HG03095 (cell line): ENCODE results near the gene CCL17.
A peak's percentile ranks its signal among the peaks of the same experiment; 100 is the strongest.
"Not testable (repeated sequence)": the region's sequence is repeated elsewhere in the genome, so short reads cannot be mapped to it uniquely, and the experiment has no call there.

ENCODE experiments used
- ATAC-seq: cut with Tn5 transposase; IDR thresholded peaks from one replicate; pipeline ENCODE4 v1.9.1; 2021; ENCODE audit warnings: moderate library complexity; ENCODE audit not compliant: unreplicated experiment

CCL17 gene

DNA sequence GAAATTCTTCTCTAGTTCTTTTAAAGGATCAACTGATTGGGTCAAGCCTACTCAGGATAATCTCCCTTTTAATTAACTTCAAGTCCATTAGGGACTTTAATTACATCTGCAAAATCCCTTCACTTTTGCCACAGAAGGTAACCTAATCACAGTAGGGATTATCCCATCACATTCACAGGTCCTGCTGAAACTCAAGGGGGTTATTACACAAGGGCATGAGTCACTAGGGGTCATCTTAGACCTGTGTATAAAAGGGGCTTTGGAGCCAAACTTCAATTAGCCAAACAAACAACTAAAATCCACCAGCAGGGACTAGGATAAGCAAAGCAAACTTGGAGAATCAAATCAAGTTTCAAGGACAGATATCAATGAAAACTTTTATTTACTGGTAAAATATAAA lies 23.3 kb downstream of the CCL17 start:
- ATAC-seq, result no peak

DNA sequence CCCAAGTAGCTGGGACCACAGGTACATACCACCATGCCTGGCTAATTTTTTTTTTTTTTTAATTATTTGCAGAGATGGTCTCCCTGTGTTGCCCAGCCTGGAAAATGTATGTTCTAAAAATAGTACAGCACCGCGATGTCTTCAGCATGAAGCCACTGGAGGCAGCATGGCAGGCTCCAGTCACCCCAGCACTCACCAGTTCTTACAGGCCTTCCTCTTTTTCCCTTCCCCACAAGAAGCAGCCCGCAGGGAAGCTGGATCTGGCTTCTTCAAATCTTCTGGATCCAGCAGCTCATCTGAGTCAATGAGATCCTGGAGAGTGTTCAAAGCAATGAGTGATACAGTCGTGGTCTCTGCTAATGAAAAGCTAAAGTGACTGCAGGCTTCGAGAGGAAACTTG lies 26.4 kb downstream of the CCL17 start:
- ATAC-seq, result no peak

DNA sequence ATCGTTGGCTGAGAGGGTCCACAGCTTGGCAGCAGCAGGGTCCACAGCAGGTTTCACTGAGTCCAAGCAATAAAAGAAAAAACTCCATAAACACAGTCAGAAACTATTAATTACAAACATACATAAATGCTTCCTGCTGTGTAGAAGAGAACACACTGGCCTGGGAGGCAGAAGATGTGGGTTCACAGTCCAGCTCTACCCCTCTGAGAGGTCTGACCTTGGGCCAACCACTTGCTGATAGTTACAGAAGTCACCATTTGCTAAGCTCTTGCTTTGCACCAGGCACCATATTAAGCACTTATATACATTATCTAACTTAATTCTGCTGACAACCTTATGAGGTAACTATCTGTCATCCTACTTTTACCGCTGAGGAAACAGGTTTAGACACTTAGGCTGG lies 27.9 kb downstream of the CCL17 start:
- no peak for ATAC-seq

DNA sequence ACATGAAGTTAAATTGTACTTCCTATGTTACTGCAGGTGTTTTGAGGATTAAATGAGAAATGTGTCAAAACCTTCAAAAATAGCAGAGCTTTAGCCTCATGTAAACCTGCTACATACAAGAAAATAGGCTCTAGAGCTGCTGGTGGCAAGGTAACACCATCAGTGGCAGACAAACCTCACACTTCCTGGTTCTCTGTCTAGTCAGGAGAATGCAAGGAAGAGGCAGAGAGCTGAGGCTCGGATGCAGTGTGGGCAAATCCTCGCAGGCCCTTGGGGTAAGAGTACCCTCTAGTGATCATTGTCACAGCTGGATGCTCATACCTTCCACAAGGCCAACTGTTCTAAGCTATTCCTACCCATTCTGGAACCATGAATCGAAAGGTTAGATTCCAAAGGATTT lies 28.4 kb downstream of the CCL17 start:
- ATAC-seq, result no peak

DNA sequence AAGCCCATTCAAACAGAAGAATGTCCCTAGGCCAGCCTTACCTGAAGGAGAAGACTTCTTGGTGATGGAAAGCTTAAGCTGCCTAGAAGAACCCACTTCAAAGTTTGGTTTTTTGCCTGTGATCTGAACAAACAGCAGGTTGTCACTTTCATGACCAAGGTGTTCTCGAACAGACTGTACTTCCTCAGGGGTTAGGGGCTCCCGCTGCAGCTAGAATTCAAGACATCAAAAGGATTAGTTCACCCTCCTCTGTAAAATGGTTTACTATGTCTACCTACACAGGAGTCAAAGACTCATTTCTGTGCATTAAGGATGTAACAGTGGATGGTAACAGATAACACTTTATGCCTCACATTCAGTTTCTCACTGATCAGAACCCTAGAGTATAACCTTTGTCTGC lies 29.4 kb downstream of the CCL17 start:
- no peak for ATAC-seq

DNA sequence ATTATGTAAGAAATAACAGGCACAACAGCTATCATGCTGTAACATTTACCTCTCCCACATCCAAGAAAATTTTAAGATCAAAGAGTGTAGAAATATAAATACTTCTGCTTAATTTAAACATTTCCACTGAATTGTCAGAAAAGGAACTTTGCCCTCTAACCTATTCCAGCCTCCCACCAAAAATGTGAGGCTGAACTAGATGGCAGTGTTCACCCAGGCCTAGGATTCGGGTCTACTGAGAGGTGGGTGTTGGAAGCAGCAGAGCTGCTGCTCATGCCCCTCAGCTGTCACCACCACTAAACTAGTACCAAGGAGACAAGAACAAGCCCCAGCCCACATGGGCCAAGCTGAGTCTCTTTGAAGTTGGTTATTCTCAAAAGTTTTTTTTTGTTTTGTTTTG lies 31.3 kb downstream of the CCL17 start:
- ATAC-seq, result no peak

DNA sequence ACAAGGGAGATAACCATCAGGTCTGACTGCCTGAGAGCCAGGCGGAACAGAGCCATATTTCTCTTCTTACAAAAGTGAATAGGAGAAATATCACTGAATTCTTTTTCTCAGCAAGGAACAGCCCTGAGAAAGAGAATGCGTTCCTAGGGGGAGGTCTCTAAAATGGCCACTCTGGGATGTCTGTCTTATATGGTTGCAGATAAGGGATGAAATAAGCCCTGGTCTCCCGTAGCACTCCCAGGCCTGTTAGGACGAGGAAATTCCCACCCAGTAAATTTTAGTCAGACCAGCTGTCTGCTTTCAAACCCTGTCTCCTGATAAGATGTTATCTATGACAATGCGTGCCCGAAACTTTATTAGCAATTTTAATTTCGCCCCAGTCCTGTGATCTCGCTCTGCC lies 35.4 kb downstream of the CCL17 start:
- not testable (repeated sequence) for ATAC-seq

DNA sequence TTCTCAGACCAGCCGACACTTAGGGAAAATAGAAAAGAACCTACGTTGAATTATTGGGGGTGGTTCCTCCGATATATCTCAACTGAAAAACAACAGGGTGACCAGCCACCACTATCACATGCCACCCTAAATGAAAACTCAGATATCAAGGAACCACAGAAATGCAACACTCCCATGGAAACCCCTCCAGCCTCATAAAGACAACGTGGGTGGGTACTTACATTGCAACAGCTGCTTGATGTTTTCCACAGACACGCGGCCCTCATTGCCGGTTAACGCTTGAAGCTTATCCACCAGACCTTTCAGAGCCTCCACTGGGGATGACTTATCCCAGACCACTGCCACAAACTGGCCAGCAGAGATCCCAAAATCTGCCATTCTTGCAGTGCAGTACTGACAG lies 36.0 kb downstream of the CCL17 start:
- not testable (repeated sequence) for ATAC-seq

DNA sequence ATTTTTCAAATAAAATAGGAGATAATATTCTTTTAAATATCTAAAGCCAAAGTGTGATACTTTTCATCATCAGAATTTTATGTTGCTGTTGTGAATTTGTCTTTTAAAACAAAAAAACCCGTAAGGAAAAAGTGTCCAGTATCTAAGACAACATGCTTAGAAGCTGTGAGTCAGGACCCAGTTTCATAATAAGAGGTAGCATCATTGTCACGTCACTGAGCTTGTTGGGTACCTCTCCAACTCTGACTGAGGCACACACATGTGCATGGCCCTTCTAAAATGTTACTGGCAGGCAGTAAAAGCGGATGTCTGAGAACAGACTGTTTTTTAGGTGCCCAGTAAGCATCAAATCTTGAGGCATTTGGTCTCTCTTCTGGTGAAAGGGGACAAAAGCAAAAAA lies 40.1 kb downstream of the CCL17 start:
- ATAC-seq, result no peak

DNA sequence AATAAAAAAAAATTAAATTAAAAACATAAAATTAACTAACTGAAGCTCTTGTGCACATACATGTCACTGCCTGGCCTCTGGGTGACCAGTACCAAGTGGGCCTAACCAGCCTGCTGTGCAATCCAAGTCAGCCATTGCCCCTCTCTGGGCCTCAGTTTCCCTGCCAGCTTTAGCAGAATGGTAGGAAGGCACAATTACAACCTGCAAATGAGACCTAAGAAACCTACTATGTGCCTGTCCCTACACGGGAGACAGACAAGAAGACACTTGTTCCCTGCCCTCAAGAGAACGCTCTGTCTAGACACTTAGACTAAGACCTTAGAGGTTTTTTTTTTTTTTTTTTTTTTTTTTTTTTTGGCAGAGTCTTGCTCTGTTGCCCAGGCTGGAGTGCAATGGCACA lies 40.9 kb downstream of the CCL17 start:
- ATAC-seq, result no peak

DNA sequence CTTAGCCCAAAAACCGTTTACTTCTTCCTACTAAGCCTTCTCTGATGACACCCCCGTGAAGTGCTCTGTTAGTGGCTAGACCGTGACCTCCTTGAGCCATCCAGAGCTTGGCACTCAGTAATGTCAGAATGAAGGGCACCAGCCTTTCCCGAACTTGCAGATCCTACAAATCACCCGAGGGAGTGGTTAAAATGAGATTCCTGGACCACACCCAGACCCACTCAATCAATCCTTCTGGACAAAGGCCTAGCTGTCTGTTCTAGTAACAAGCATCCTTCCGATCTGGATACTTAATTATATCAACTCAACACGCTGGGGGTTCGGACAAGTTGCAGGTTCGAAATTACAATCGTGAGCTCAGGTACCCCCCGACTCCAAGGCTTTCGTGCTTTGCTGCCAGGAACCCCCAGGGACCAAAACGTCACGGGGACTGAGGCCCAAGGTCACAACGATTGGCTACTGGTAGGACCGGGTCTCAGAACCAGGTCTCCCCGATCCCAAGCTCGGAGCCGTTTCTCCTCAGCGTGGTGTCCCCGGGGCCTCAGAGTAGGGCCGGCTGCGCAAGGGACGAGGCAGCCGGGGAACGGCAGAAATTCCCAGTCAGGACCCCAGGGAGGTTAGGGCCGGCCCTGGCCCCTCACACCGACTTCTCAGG lies 42.1 kb downstream of the CCL17 start:
- ATAC-seq, result peak; percentile 13

DNA sequence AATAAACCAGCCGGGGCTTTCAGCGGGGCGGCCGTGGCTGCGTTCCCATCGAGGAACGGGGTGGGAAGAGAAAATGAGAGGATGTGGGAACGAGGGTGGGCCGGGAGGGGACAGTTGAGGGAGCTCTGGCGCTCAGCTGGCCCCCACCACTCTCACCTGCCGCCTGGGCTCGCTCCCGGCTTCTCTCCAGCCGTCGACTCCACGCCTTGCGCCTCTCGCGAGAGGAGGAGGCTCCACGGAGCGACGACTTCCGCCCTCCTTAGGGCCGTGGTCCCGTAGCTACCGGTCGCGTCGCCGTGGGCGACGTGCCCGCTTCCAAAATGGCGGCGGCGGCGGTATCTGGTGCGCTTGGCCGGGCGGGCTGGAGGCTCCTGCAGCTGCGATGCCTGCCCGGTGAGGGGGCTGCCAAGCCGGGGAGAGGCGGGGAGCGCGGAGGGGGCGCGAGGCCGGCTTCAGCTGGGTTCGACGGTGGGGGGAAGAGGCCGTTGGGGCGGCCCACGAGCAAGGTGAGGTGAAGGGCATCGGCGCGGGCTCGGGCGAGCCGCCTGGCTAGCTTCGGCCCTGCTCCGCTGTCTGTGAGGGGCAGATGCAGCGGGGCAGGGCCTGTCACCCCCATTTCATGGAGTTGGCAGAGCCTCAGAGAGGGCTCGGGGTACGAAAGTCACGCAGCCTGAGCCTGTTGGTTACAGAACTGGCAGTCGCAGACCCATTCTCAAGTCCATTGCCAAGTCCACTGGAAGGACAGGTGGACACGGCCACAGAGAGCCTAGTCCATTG lies 42.8 kb downstream of the CCL17 start, which contains the start of the genes CIAPIN1 and COQ9:
TSS of gene CIAPIN1 (minus strand) at position 200 of the 777 bp plus-strand sequence. CDS start 6,457 bp downstream, outside the sequence.
TSS of gene COQ9 (plus strand) at position 294 of the 777 bp plus-strand sequence. CDS start at position 321, 27 bp downstream.
- ATAC-seq, result peak; percentile 99

DNA sequence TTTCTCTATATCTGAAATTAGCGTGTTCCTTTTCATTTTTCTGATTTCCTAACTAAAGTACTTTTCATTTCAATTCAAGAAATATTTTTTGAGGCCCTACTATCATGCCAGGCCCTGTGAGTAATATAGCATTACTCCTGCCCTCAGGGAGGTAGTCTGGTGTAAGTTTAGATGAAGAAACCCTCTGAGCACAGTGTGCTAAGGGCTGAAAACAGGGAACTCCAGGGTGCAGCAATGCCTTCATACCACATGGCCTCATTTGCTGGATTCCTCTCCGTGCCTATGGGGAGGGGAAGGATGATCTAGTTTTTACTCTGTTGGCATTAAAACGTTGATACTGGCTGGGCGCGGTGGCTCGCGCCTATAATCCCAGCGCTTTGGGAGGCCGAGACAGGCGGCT lies 47.5 kb downstream of the CCL17 start:
- ATAC-seq, result no peak

DNA sequence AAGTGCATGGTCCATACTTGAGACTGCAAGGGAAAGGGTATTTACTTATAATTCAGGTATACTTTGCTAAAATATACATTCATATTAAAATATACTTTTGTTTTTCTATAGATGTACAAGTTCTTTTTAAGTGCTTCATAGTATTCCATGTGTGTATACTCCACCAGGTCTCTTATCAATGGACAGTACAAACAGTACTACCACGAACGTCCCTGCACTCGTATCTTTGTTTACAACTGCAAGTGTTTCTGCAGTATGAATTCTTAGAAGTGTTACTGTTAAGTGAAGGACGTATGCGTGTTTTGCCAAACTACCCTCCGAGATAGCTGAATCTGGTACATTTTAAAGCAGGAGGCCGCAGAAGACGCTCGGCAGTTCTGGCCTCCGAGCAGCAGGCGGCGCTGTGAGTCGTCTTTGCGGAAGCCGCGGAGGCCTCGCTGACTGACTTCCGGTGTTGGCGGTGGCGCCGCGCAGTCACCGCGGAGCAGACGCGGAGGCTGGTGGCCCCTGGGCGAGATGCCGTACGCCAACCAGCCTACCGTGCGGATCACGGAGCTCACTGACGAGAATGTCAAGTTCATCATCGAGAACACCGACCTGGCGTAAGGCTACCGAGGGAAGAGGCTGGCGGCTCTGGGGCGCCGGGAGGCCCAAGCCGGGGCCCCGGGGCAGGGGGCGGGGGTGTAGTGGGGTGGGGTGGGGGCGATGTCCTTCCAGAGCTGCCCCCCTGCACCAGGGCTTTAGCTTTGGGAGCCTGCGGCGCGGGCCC lies 57.8 kb downstream of the CCL17 start, which contains the start of gene POLR2C:
TSS of gene POLR2C (plus strand) at position 471 of the 769 bp plus-strand sequence. CDS start at position 517, 46 bp downstream.
- ATAC-seq, result peak; percentile 90

DNA sequence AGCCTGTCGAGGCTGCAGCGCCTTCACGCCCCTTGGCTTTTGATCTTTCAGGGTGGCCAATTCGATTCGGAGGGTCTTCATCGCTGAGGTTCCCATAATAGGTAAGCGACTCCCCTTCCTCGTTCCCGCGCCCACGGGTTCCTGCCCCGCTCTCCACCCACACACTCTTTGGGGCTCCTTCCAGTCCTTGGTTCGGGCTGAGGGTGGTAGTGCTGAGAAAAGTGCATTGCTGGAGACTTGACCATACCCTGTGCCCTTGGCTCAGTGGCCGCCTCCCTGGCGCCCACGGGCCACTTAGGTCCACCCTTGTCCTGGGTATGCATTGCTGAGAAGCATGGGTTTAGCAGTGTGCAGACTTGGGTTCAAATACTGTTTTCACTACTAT lies 58.4 kb downstream of the CCL17 start:
- no peak for ATAC-seq

DNA sequence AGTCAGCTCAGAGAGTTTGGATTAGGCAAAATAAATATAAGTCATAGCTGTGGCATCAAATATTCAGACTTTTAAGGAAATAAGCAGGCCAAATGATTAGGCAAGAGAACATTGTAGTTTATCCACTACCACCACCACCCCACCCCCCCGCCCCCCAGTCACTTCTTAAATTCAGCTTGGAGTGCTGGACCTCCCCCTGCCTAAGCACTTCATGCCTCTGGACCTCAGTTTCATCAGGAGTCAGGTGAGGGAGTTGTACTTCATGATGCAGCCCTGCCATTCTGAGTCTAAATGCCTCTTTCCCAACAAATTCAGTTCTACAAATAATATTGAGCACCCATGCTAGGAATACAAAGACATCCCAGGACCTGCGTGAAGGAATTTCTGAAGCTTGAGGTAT lies 60.0 kb downstream of the CCL17 start:
- ATAC-seq, result no peak
